GM19023 (cell line): Measurements from ENCODE around the gene MAD2L1BP.
A peak's percentile ranks its signal among the peaks of the same experiment; 100 is the strongest.
"Not testable (repeated sequence)": the region's sequence is repeated elsewhere in the genome, so short reads cannot be mapped to it uniquely, and the experiment has no call there.

Experiments
- ATAC-seq: cut with Tn5 transposase; IDR thresholded peaks from one replicate; pipeline ENCODE4 v1.9.1; 2021; ENCODE audit warnings: mild to moderate bottlenecking, moderate library complexity; ENCODE audit not compliant: unreplicated experiment

The MAD2L1BP gene

DNA sequence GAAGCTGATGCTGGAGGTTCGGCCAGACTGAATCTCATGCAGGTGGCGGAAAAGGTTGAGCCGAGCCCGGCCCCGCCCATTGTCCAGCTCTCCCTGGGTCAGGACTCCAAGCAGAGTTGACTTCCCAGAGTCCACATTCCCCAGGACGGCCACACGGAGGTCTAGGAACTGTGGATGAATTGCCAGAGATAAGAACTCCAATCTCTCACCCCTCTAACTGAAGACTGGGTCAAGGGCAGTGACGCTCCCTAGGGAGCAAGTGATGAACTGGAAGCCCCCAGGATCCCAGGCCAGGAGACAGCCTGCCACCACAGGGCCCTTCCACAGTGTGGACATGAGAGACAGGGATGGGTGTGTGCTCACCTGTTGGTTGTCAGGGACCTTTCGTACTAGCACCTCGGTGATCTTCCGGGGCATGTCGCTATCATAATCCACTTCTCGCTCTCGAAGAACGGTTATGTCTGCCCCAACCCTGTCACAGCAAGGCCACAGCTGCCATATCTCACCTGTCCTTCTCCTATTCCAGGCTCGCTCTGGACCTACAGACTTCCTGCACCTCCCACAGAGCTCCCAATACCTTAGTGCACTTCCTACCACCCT is 10.1 kb upstream of the MAD2L1BP start:
- ATAC-seq: no peak

DNA sequence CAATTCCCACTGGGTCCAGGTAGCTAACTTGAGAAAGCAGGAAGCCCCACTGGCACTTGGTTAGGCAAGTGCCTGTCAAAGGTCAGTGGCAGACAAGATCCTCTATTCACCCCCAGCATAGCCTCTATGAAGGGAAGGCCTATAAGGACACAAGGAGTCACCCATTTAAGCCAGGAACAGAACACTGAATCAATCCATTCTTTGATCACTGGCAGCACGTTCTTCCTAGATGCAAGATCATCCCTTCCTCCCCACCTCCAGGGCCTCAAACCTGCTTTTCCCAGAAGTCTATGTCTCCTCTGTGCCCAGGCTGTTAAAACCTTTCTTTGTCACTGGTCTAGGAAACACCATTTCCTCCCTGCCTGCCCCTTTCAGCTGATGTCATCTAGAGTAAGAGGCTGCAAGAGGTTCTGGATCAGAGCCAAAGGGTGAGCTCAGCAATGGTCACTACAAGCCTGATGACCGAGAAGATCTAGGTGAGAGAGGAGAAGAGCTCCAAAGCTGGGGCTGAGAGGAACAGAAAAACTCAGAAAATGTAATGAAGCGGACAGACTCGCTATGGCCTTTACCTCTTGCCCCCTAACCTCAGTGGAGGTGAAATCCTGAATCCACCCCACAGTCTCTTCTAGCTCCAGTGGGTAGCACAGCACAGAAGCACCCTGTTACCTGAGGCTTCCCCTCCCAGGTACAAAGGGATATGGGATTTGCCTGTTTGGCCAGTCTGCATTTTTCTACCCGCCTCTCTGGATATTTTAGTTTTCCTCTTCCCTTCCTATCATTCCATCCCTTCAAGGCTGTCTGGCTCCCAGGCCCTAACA is 8.4 kb upstream of the MAD2L1BP start:
- no peak for ATAC-seq

DNA sequence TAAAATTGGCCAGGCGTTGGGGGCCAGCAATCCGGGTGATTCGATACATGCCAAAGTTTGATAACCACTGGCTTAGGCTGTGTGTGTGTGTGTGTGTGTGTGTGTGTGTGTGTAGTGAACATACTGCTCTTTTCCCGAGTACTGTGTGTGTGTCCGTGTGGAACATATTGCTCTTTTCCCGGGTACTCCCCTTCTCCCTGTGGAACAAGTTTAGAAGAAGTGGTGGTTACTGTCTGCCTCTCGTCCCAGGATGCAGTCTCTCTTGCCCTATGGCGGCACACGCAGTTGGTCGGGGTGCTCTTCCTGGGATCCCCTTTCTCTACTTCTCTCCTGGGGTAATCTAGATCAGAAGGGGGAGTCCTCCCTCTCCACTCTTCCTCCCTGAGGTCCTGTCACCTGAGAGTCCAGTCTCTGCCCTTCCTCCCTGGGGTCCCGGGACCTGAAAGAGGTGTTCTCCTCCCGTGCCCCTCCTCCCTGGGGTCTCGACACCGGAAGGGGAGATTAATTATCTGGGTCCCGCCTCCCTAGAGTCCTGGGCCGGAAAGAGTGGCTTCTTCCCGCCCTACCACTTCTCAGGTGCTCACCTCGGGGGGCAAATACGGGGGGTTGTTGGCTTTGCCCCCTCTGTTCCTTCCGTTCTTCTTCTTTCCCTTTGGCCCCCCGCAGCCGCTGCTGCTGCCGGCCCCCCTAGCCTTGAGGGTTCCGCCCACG is 7.1 kb upstream of the MAD2L1BP start:
- ATAC-seq: no peak

DNA sequence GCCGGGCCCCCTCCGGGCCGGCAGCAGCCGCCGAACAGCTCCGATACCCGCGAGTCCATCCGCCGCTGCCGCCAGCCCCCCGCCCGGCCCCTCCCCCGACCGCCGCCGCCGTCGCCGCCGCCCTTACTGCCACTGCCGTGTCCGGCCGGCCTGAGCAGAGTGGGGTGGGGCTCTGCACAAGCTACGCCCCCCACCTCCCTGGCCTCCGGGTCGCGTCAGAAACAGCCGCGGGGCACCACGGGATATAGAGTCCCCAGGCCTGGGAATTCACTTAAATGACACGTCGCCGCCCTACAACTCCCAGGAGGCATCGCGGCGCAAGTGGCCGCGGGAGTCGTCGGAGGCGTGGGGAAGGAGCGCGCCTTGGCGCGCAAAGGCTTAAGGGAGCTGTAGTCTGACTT is 6.5 kb upstream of the MAD2L1BP start, which contains the start of gene GTPBP2:
Gene GTPBP2 (minus strand): TSS at position 161 of the 401 bp plus-strand sequence. CDS start 102 bp downstream, at position 59.
- peak; percentile 85 for ATAC-seq

DNA sequence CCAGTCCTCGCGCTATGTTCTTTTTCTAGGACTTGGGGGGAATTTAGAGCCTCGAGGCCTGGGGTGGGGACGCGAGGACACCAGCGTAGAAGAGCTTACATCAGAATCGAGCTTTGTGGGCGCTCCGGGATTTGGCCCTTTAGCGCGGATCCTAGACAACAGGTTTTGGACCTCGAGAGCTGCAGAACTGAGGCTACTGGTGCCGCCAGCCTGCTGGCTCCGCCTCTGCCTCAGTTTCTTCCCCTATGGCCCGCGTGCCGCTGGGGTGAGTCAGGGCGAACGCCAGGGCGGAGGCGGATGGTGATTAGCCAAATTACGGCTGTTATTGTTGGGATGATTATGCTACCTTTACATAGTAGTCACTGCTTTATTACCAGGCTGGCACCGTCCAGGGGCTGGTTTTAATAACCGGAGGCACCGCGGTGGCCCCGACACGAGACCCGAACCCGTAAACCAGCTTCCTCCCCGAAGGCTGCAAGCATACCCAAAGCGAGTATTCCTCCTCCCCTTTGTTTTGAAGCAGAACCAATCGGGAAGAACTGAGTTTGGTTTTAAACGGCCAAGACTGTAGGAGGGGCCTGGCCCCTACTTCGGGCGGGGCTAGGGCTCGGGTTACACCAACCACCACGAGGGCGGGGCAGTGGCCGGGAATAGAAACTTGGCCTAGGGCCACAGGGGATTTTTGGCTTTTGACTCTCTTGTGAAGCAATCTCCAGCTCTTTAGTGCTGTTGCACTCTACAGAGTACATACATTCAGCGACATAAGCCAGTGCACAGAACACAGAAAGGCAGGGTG is 5.9 kb upstream of the MAD2L1BP start:
- ATAC-seq: peak; percentile 59

DNA sequence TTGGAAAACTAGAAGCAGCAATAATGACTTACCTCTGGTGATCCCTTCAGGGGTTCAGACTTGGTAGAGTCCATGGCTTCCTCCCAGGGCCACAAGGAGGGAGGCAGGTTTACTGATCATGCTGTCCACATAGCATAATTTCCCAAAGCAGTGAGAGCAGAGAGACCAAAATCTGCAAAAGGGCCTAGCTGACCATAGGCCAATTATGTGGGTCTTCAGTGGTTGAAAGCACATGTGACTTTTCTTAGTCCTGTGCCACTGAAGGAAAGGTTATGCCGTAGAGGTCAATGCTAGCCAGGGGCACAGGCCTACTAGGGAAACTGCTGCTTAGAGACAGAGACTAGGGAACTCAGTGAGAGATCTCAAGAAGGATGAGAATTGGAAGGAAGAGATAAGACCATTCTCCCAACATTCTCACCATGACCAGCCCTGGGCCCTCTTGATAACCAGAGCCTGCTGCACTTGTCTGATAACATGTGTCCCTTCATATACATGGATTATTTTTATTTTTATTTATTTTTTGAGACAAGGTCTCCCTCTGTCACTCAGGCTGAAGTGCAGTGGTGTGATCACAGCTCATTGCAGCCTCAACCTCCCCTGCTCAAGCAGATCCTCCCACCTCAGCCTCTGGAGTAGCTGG is 4.5 kb upstream of the MAD2L1BP start:
- ATAC-seq: no peak

DNA sequence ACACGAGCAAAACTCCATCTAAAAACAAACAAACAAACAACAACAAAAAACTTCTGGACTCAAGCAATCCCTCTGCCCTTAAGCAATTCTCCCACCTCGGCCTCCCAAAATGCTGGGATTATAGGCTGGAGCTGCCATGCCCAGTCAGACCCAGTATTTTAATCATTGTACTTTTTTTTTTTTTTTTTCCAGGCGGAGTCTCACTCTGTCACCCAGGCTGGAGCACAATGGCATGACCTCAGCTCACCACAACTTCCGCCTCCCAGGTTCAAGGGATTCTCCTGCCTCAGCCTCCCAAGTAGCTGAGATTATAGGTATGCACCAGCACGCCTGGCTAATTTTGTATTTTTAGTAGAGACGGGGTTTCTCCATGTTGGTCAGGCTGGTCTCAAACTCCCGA is 2.6 kb upstream of the MAD2L1BP start:
- not testable (repeated sequence) for ATAC-seq

DNA sequence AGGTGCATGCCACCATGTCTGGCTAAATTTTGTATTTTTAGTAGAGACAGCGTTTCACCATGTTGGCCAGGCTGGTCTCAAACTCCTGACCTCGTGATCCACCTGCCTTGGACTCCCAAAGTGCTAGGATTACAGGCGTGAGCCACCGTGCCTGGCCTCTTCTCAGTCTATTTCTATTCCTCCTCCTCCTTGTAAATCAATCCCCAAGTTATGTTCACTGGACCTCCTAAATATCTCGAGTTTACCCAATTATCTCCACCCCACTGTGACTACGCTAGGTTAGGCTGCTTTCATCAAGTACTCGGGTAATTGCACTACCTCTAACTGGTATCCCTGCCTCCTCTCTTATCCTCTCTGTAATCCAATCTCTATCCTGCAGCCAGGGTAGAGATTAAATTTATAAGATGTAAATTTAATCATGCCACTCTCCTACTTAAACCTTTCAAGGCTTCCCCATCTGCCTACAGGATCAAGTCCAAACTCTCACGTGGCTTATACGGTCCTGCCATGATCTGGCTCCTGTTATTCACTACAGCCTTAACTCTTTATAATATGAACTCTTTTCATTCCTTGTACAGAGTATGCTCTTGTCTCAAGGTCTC is 837 bp upstream of the MAD2L1BP start:
- no peak for ATAC-seq

DNA sequence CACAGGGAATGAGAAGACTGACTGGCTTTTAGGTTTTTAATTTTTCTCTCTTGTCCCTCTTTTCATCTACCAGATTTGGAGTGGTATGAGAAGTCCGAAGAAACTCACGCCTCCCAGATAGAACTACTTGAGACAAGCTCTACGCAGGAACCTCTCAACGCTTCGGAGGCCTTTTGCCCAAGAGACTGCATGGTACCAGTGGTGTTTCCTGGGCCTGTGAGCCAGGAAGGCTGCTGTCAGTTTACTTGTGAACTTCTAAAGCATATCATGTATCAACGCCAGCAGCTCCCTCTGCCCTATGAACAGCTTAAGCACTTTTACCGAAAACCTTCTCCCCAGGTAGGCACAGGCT is 644 bp downstream of the MAD2L1BP start:
- no peak for ATAC-seq

DNA sequence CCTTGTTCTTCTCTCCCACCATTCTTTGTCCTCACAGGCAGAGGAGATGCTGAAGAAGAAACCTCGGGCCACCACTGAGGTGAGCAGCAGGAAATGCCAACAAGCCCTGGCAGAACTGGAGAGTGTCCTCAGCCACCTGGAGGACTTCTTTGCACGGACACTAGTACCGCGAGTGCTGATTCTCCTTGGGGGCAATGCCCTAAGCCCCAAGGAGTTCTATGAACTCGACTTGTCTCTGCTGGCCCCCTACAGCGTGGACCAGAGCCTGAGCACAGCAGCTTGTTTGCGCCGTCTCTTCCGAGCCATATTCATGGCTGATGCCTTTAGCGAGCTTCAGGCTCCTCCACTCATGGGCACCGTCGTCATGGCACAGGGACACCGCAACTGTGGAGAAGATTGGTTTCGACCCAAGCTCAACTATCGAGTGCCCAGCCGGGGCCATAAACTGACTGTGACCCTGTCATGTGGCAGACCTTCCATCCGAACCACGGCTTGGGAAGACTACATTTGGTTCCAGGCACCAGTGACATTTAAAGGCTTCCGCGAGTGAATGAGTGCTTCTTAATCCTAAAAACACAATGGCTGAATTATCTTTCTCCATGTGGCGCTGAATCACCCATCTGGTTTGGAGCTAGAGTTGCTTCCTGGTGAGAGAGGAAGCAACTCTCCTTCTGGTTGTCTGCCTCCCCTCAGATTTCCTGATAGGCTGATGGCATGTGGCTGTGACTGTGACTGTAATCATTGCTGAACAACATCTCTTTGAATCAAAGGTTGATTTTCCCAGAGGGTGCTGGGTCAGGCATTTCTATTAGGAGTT is 4.6 kb downstream of the MAD2L1BP start:
- no peak for ATAC-seq

DNA sequence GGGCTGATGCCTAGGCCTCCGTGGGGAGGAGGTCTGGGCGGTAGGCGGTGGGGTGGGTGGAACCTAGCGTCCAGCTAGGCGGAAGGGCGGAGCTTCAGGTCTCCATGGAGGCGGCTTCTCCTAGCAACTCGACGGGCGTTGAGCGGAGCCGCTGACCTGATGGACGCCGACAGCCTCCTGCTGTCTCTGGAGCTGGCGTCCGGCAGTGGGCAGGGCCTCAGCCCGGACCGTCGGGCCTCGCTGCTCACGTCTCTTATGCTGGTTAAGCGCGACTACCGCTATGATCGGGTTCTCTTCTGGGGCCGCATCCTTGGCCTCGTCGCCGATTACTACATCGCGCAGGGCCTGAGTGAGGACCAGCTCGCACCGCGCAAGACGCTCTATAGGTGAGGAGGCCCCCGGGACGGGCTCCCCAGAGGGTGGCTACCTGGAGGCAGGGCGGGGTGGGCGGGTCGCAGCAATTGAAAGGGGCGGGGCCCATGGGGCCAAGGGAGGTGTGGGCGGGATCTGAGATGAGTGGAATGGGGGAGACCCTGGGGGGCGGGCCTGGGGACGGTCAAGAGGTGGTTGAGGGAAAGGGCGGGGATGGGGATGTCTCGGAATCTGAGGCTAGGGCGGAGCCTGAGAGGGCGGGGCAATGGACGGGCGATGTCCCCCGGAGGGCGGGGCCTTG is 9.4 kb downstream of the MAD2L1BP start, which contains the start of gene RSPH9:
Gene RSPH9 (plus strand): TSS at position 97 of the 673 bp plus-strand sequence. CDS start 63 bp downstream, at position 160.
- peak; percentile 68 for ATAC-seq

DNA sequence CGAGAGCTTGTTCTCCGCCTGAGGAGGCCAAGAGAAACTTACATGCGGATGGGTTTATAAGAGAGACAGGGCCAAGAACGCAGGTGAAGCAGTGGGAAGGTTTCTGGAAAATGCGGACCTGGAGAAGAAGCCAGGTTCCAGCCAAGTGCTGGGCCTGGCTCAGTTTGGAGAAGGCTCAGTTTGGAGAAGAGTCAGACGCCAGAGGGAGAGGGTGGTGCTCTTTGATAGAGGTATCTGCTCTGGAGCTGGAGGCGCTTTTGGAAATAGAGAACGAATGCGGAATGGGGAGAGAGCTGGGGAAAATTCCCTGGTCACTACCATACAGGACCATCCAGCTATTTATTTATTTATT is 9.9 kb downstream of the MAD2L1BP start:
- no peak for ATAC-seq

DNA sequence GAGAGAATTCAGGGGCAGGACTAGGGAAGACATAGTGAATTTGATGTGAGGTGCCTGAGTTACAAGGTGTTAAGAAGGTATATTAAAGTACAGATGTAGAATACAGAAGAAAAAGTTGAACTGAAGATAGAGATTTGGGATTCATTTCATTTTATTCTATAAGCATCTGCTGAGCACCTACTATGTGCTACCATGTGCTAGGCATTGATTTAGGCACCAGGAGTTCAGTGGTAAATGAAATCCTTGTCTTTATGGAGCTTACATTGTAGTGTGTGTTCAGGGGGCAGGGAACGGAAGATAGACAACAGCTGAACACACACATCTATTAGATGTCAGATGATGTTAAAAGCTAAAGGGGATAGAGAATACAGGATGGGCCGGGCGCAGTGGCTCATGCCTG is 12.0 kb downstream of the MAD2L1BP start:
- ATAC-seq: no peak

DNA sequence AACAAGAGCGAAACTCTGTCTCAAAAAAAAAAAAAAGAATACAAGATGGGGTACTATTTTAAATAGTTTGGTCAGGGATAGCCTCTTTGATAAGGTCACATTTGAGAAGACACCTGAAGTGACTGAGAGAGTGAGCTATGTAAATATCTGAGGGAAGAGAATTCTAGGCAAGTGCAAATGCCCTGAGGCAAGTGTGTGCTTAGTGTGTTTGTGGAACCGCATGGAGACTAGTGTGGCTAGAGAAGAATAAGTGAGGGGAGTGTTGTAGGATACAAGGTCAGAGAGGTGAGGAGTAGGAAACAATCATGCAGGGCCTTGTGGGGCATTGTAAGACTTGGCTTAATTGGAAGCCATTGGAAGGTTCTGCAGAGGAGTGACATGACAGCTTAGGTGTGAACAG is 12.6 kb downstream of the MAD2L1BP start:
- no peak for ATAC-seq

DNA sequence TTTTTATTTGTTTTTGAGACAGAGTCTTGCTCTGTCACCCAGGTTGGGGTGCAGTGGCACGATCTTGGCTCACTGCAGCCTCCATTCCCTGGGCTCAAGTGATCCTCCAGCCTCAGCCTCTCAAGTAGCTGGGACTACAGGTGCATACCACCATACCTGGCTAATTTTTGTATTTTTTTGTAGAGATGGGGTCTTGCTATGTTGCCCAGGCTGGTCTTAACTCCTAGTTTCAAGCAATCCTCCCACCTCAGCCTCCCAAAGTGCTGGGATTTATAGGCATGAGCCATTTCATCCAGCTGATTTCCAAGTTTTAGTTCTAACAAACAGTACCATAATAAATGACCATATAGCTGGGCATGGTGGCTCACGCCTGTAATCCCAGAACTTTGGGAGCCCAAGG is 17.2 kb downstream of the MAD2L1BP start:
- not testable (repeated sequence) for ATAC-seq

DNA sequence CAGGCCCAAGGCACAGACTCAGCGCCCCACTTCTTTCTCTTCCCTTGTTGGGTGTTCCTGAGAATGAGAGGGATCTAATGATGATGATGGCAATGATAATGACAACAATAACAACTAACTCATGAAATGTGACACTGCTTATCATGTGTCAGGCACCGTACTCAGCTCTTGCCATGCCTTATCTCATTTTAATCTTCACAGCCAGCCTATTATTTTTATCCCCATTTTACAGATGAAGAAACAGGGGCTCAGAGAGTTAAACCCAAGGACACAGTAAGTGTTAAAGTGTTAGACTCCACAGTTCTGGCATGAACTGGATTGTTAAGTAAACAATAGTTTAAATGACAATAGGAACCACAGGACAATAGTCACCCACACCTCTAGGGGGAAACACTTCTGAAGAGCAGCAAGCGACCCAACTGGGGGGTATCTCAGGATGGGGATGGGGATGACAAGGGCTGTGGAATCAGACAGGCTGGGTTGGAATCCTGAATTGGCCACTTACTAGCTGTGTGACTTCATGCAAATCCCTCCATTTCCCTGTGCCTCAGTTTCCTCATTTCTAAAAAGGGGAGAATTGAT is 21.7 kb downstream of the MAD2L1BP start:
- no peak for ATAC-seq

DNA sequence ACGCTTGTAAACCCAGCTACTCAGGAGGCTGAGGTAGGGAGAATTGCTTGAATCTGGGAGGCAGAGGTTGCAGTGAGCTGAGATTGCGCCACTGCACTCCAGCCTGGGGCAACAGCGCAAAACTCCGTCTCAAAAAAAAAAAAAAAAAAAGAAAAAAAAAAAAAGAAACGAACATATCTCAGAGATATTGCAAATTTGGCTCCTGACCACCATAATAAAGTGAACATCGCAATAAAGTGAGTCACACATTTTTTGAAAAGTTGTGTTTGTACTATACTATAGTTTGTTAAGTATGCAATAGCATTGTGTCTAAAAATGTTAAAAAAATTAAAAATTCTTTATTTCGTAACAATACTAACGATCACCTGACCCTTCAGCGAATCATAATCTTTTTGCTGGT is 22.5 kb downstream of the MAD2L1BP start:
- no peak for ATAC-seq

DNA sequence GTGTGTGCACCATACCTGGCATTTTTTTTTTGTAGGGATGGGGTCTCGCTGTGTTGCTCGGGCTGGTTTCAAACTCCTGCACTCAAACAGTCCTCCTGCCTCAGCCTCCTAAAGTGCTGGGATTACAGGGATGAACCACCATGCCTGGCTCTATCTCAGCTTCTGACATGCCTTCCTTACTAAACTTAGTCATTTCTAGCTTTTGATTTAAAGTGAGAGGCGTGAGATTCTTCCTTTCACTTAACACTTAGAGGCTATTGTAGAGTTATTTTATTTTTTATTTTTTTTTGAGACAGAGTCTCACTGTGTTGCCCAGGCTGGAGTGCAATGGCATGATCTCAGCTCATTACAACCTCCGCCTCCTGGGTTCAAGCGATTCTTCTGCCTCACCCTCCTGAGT is 27.3 kb downstream of the MAD2L1BP start:
- ATAC-seq: not testable (repeated sequence)
